Panc1 (cell line): ENCODE data around the gene NAV1. TPM values are rescaled to one million over a fixed set of nuclear protein-coding genes. Genes with fewer than 3 reads are reported as not detected.

Experiments used
- ATAC-seq: fragments of 200-7000 bp; cut with Tn5 transposase; 2 replicates; pipeline ENCODE4 v1.9.1; 2020; ENCODE audit warnings: mild to moderate bottlenecking, moderate library complexity
- BruUV-seq: library from RNA; stranded (reverse); fragments of 400-500 nt; replicated peaks from 2 replicates; lab custom pipeline; 2021; lab: Mats Ljungman, UMichigan
- CTCF ChIA-PET: fragments of 300-600 bp; sonication (Branson Sonifier 250); formaldehyde crosslinking; loops from one replicate; lab custom pipeline; 2022; ENCODE audit warnings: antibody characterized with exemption; lab: Charles Lee
- POLR2A ChIA-PET: fragments of 300-600 bp; sonication (Branson Sonifier 250); formaldehyde crosslinking; loops from one replicate; lab custom pipeline; 2022; ENCODE audit warnings: antibody characterized with exemption; lab: Charles Lee
- DNase-seq: peaks from one replicate; pipeline ENCODE4 v3.0.0-alpha.2; 2010; ENCODE audit warnings: low read depth, low spot score
- H3K27ac ChIP-seq: 2 replicates; pipeline ENCODE4 v1.5.1; 2011; ENCODE audit warnings: mild to moderate bottlenecking, low read length, inconsistent platforms
- H3K27me3 ChIP-seq: fragments of 200-500 bp; sonication (Bioruptor generic); 2 replicates; pipeline ENCODE4 v1.6.0; 2014; ENCODE audit warnings: low read length, inconsistent platforms; ENCODE audit not compliant: control insufficient read depth, insufficient read depth
- H3K36me3 ChIP-seq: fragments of 200-500 bp; sonication (Bioruptor generic); 2 replicates; pipeline ENCODE4 v1.5.1; 2014; ENCODE audit warnings: inconsistent platforms, mild to moderate bottlenecking, low read length, moderate library complexity; ENCODE audit not compliant: control insufficient read depth, insufficient read depth
- H3K4me1 ChIP-seq: 2 replicates; pipeline ENCODE4 v1.5.1; 2011; ENCODE audit warnings: inconsistent platforms, mild to moderate bottlenecking, low read length, moderate library complexity; ENCODE audit not compliant: control insufficient read depth, insufficient read depth
- H3K4me3 ChIP-seq, 2 experiments: 2 replicates each; pipeline ENCODE4 v1.5.1; 2011 to 2012; ENCODE audit warnings: low read depth in 2 of 2, low read length in 2 of 2, mild to moderate bottlenecking in 2 of 2, inconsistent platforms in 1 of 2, moderate library complexity in 1 of 2
- H3K9me3 ChIP-seq: fragments of 200-500 bp; sonication (Bioruptor generic); 2 replicates; pipeline ENCODE4 v1.5.1; 2014; ENCODE audit warnings: low read depth, mild to moderate bottlenecking, inconsistent platforms, low read length, moderate library complexity; ENCODE audit not compliant: control insufficient read depth, insufficient read depth
- POLR2AphosphoS5 ChIP-seq: IDR thresholded peaks from 2 replicates; pipeline ENCODE4 v1.6.1; 2012; ENCODE audit warnings: mild to moderate bottlenecking, low read depth, low read length, moderate library complexity
- SIN3A ChIP-seq: IDR thresholded peaks from 2 replicates; pipeline ENCODE4 v1.6.1; 2012; ENCODE audit warnings: low read depth, mild to moderate bottlenecking, low read length, moderate library complexity, borderline replicate concordance; ENCODE audit not compliant: insufficient read depth
- TCF7L2 ChIP-seq: IDR thresholded peaks from 2 replicates; pipeline ENCODE4 v1.6.1; 2011; ENCODE audit warnings: mild to moderate bottlenecking, low read depth, low read length, inconsistent platforms
- in situ Hi-C: cut with HindIII; loops from 2 replicates; pipeline ENCODE4 v1.10.0; 2016; ENCODE audit warnings: low sequenced_read_pairs, low pct_unique_long_range_greater_than_20kb
- intact Hi-C: fragments of 100-400 bp; cut with micrococcal nuclease; formaldehyde crosslinking; loops from one replicate; pipeline ENCODE4 v1.10.0; 2022; ENCODE audit not compliant: unreplicated experiment
- total RNA-seq: library from RNA; stranded (reverse); gene quantifications from one replicate; pipeline ENCODE4 v1.2.1, GENCODE V29; 2021; ENCODE audit not compliant: unreplicated experiment
- TF ChIP-seq, protein P1 (sequence below), 2 experiments: IDR thresholded peaks; 2 replicates each; pipeline ENCODE4 v1.6.1; 2011 to 2012; ENCODE audit warnings: low read depth in 2 of 2, control low read depth in 1 of 2, low read length in 1 of 2, mild to moderate bottlenecking in 1 of 2, moderate library complexity in 1 of 2; ENCODE audit not compliant: insufficient read depth in 1 of 2
- TF ChIP-seq, protein P2 (sequence below): fragments of 450-650 bp; IDR thresholded peaks from 2 replicates; pipeline ENCODE4 v1.5.1; 2017; ENCODE audit warnings: mild to moderate bottlenecking

The NAV1 gene
- total RNA-seq, 1 experiment from 2014 or later: 29.0 TPM

DNA sequence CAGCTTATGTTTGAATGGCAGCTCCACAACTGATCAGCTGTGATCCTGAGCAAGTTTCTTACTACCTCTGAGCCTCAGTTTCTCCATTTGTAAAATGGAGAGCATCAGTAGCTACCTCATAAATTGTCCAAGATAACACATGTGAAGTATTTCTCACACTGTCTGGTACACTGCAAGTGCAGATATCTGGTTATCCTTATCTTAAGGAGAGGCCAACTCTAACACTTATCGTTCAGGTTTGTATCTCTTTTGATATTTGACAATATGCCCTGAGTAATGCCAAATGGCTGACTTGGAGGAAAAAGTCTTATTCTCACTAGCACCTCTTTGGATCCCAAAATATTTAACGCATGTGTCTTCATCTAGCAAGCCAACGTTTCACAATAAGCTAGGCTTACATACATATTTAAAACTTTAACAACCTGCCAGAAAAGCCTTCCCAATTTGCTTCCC lies 34.7 kb upstream of the NAV1 start:
- Histone ChIP-seq H3K27me3 (no peaks in the 10 kb centered on the region), H3K9me3 (no peaks in the 10 kb centered on the region), H3K4me3 (peak overlapping the region in 1 of 2 experiments; percentile 39; a peak in 2 of 4 replicates), H3K36me3 (no peaks in the 10 kb centered on the region), H3K27ac (peak overlapping the region; percentile 76), H3K4me1 (peaks cover 53% of the 10 kb centered on the region)
- intact Hi-C loops: no loop called here
- in situ Hi-C loops: no loop called here
- ChIA-PET POLR2A (no interaction called here), CTCF (interaction anchor here (0.6 to 3.2 kb wide), 6 partner anchors 8 to 228 kb away, joined by 3 to 30 read pairs (median 6); no protein-coding TSS in a partner anchor)
- BruUV-seq: no TSS peak
- ATAC-seq (no peak), DNase-seq (no peak)
- TF ChIP-seq, protein P1, sequence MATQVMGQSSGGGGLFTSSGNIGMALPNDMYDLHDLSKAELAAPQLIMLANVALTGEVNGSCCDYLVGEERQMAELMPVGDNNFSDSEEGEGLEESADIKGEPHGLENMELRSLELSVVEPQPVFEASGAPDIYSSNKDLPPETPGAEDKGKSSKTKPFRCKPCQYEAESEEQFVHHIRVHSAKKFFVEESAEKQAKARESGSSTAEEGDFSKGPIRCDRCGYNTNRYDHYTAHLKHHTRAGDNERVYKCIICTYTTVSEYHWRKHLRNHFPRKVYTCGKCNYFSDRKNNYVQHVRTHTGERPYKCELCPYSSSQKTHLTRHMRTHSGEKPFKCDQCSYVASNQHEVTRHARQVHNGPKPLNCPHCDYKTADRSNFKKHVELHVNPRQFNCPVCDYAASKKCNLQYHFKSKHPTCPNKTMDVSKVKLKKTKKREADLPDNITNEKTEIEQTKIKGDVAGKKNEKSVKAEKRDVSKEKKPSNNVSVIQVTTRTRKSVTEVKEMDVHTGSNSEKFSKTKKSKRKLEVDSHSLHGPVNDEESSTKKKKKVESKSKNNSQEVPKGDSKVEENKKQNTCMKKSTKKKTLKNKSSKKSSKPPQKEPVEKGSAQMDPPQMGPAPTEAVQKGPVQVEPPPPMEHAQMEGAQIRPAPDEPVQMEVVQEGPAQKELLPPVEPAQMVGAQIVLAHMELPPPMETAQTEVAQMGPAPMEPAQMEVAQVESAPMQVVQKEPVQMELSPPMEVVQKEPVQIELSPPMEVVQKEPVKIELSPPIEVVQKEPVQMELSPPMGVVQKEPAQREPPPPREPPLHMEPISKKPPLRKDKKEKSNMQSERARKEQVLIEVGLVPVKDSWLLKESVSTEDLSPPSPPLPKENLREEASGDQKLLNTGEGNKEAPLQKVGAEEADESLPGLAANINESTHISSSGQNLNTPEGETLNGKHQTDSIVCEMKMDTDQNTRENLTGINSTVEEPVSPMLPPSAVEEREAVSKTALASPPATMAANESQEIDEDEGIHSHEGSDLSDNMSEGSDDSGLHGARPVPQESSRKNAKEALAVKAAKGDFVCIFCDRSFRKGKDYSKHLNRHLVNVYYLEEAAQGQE (IDR thresholded peaks at IDR 0.05; ENCODE audit: insufficient read depth in 1 of 2, low read depth in 2 of 2, low read length in 1 of 2): no peak
- no peak for TF ChIP-seq SIN3A
- TF ChIP-seq, protein P2, sequence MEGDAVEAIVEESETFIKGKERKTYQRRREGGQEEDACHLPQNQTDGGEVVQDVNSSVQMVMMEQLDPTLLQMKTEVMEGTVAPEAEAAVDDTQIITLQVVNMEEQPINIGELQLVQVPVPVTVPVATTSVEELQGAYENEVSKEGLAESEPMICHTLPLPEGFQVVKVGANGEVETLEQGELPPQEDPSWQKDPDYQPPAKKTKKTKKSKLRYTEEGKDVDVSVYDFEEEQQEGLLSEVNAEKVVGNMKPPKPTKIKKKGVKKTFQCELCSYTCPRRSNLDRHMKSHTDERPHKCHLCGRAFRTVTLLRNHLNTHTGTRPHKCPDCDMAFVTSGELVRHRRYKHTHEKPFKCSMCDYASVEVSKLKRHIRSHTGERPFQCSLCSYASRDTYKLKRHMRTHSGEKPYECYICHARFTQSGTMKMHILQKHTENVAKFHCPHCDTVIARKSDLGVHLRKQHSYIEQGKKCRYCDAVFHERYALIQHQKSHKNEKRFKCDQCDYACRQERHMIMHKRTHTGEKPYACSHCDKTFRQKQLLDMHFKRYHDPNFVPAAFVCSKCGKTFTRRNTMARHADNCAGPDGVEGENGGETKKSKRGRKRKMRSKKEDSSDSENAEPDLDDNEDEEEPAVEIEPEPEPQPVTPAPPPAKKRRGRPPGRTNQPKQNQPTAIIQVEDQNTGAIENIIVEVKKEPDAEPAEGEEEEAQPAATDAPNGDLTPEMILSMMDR: no peak
- no peak for TF ChIP-seq POLR2AphosphoS5
- no peak for TF ChIP-seq TCF7L2

DNA sequence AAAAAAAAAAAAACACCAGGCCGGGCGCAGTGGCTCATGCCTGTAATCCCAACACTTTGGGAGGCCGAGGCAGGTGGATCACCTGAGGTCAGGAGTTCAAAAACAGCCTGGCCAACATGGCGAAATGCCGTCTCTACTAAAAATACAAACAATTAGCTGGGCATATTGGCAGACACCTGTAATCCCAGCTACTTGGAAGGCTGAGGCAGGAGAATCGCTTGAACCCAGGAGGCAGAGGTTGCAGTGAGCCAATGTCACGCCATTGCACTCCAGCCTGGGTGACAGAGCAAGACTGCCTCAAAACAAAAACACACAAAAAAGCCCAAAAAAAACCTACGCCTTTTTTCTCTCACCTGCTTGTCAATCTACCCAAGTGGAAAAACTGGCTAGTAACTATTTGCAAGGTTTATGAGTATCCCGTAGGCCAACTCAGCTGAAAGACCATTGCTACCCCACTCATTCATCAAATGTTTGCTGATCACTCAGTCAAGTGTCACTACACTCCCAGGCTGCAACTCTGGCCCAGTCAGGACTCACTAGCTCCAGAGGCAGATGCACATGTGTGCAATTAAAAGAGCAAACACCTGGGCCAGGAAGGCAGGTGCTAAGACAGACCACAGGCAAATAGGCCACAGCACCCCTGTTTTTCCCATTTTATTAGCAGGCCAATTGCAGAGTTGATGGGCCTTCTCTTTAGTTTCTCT lies 34.0 kb upstream of the NAV1 start:
- no peak for ATAC-seq
- intact Hi-C loops: no loop called here
- peaks cover 53% of the 10 kb centered on the region for H3K4me1 ChIP-seq
- no peaks in the 10 kb centered on the region for H3K9me3 ChIP-seq
- TF ChIP-seq TCF7L2: no peak
- no peak for TF ChIP-seq SIN3A
- TF ChIP-seq POLR2AphosphoS5: no peak
- TF ChIP-seq, protein P1 (IDR thresholded peaks at IDR 0.05; ENCODE audit: insufficient read depth in 1 of 2, low read depth in 2 of 2, low read length in 1 of 2): no peak
- TF ChIP-seq, protein P2: no peak
- CTCF ChIA-PET: interaction anchor here (1.1 to 3.2 kb wide), 2 partner anchors 23 to 69 kb away, joined by 4 to 7 read pairs; no protein-coding TSS in a partner anchor
- H3K36me3 ChIP-seq: no peaks in the 10 kb centered on the region
- in situ Hi-C loops: no loop called here
- no peaks in the 10 kb centered on the region for H3K27me3 ChIP-seq
- no peak for DNase-seq
- no TSS peak for BruUV-seq
- POLR2A ChIA-PET: no interaction called here
- peak overlapping the region; percentile 89; the same call in 1 of the 2 replicates for H3K27ac ChIP-seq
- H3K4me3 ChIP-seq: peak overlapping the region; percentile 67 to 76; a peak in 3 of 4 replicates
